Measurements from ENCODE around the gene CRISP2. TPM values are rescaled to one million over a fixed set of nuclear protein-coding genes. Genes with fewer than 3 reads are reported as not detected.

Gene CRISP2
- total and polyA plus RNA-seq, 5 experiments from 2014 or later: not detected

GRCh38 chr6:49648036-49648435, 65.3 kb downstream of the CRISP2 start:
- DNase-seq (no peak), ATAC-seq (no peak)
- Mint-ChIP-seq H3K36me3 (no peaks in the 10 kb centered on the region), H3K9me3 (peaks cover 0 to 4% (median 0%) of the 10 kb centered on the region in 9 donors), H3K27me3 (peaks cover 0 to 3% (median 0%) of the 10 kb centered on the region in 5 donors), H3K27ac (no peak overlapping the region), H3K4me3 (no peak overlapping the region), H3K4me1 (no peaks in the 10 kb centered on the region)
- POLR2A ChIA-PET: no interaction called here

- no peak overlapping the region for H3K27ac Mint-ChIP-seq
- DNase-seq: no peak
- peaks cover 0 to 4% (median 0%) of the 10 kb centered on the region in 9 donors for H3K9me3 Mint-ChIP-seq
- ATAC-seq: no peak
- POLR2A ChIA-PET: no interaction called here
- H3K27me3 Mint-ChIP-seq: peaks cover 0 to 3% (median 0%) of the 10 kb centered on the region in 5 donors
- H3K4me1 Mint-ChIP-seq: no peaks in the 10 kb centered on the region
- no peak overlapping the region for H3K4me3 Mint-ChIP-seq
- H3K36me3 Mint-ChIP-seq: no peaks in the 10 kb centered on the region
Observed at GRCh38 chr6:49647476-49647875, 65.9 kb downstream of the CRISP2 start.

- Mint-ChIP-seq H3K9me3 (peaks cover 0 to 4% (median 0%) of the 10 kb centered on the region in 9 donors), H3K27ac (no peak overlapping the region), H3K4me1 (no peaks in the 10 kb centered on the region), H3K27me3 (peaks cover 0 to 3% (median 0%) of the 10 kb centered on the region in 5 donors), H3K36me3 (no peaks in the 10 kb centered on the region), H3K4me3 (no peak overlapping the region)
- ATAC-seq: no peak
- DNase-seq: no peak
- POLR2A ChIA-PET: no interaction called here
Observed at GRCh38 chr6:49646942-49647341, 66.4 kb downstream of the CRISP2 start.

- Mint-ChIP-seq H3K27ac (no peak overlapping the region), H3K9me3 (peaks cover 0 to 4% (median 0%) of the 10 kb centered on the region in 9 donors), H3K27me3 (peaks cover 0 to 3% (median 0%) of the 10 kb centered on the region in 5 donors)
Observed at GRCh38 chr6:49646130-49646824, 67.1 kb downstream of the CRISP2 start.

GRCh38 chr6:49645139-49645538, 68.2 kb downstream of the CRISP2 start:
- H3K4me1 Mint-ChIP-seq: no peaks in the 10 kb centered on the region
- POLR2A ChIA-PET: no interaction called here
- H3K36me3 Mint-ChIP-seq: no peaks in the 10 kb centered on the region
- H3K4me3 Mint-ChIP-seq: no peak overlapping the region
- H3K27ac Mint-ChIP-seq: no peak overlapping the region
- H3K9me3 Mint-ChIP-seq: peaks cover 0 to 3% (median 0%) of the 10 kb centered on the region in 9 donors
- DNase-seq (no peak), ATAC-seq (no peak)
- H3K27me3 Mint-ChIP-seq: peaks cover 0 to 3% (median 0%) of the 10 kb centered on the region in 5 donors

More at GRCh38 chr6:49646130-49646824, 67.1 kb downstream of the CRISP2 start:
- DNase-seq (no peak), ATAC-seq (no peak)
- Mint-ChIP-seq H3K4me3 (no peak overlapping the region), H3K36me3 (no peaks in the 10 kb centered on the region), H3K4me1 (no peaks in the 10 kb centered on the region)
- POLR2A ChIA-PET: no interaction called here

Other genes starting within 250 kb of the CRISP2 start
- not detected for gene GLYATL3, start 213.6 kb downstream of the CRISP2 start, total RNA-seq
- gene GLYATL3, start 213.6 kb downstream of the CRISP2 start, polyA plus RNA-seq: not detected
- not detected for gene C6orf141, start 162.9 kb downstream of the CRISP2 start, total RNA-seq
- gene C6orf141, start 162.9 kb downstream of the CRISP2 start, polyA plus RNA-seq: not detected
- gene RHAG, start 76.7 kb downstream of the CRISP2 start, total RNA-seq: not detected
- gene RHAG, start 76.7 kb downstream of the CRISP2 start, polyA plus RNA-seq: not detected
- gene CRISP3, start 30.8 kb upstream of the CRISP2 start, total RNA-seq: not detected
- not detected for gene CRISP3, start 30.8 kb upstream of the CRISP2 start, polyA plus RNA-seq
- gene PGK2, start 73.7 kb upstream of the CRISP2 start, total RNA-seq: not detected
- gene PGK2, start 73.7 kb upstream of the CRISP2 start, polyA plus RNA-seq: not detected
- gene CRISP1, start 153.0 kb upstream of the CRISP2 start, total RNA-seq: not detected
- gene CRISP1, start 153.0 kb upstream of the CRISP2 start, polyA plus RNA-seq: not detected

Data from naive thymus-derived CD8-positive, alpha-beta T cell (primary cell).